Mesothelial cell of epicardium (in vitro differentiated cells): ENCODE data around the gene ELOVL7. TPM values are rescaled to one million over a fixed set of nuclear protein-coding genes. Genes with fewer than 3 reads are reported as not detected.

Source experiments
- DNase-seq, 2 experiments: peaks; one replicate each; pipeline ENCODE4 v3.0.0; 2021; ENCODE audit warnings: low spot score in 2 of 2; ENCODE audit not compliant: unreplicated experiment in 2 of 2
- H3K27ac Mint-ChIP-seq: 2 replicates; pipeline ENCODE4 v1.8.0; 2021; ENCODE audit warnings: mixed read lengths
- H3K27me3 Mint-ChIP-seq: 2 replicates; pipeline ENCODE4 v1.8.0; 2021; ENCODE audit warnings: low read depth, mixed read lengths
- H3K36me3 Mint-ChIP-seq: 2 replicates; pipeline ENCODE4 v1.8.0; 2021; ENCODE audit warnings: mixed read lengths
- H3K4me1 Mint-ChIP-seq: 2 replicates; pipeline ENCODE4 v1.8.0; 2021; ENCODE audit warnings: mixed read lengths
- H3K4me3 Mint-ChIP-seq: 2 replicates; pipeline ENCODE4 v1.8.0; 2021; ENCODE audit warnings: mild to moderate bottlenecking, moderate library complexity, mixed read lengths
- H3K9me3 Mint-ChIP-seq: 2 replicates; pipeline ENCODE4 v1.8.0; 2021; ENCODE audit warnings: mixed read lengths
- CTCF ChIP-seq: fragments of 200-600 bp; sonication (generic); IDR thresholded peaks from one replicate; pipeline ENCODE4 v1.5.0; 2021; ENCODE audit warnings: antibody characterized with exemption; ENCODE audit not compliant: unreplicated experiment
- total RNA-seq: library from RNA; stranded (reverse); gene quantifications from 3 replicates; pipeline ENCODE4 v1.2.1, GENCODE V29; 2021

The ELOVL7 gene
- total RNA-seq, 1 donor from 2014 or later = 9.2 TPM

DNA sequence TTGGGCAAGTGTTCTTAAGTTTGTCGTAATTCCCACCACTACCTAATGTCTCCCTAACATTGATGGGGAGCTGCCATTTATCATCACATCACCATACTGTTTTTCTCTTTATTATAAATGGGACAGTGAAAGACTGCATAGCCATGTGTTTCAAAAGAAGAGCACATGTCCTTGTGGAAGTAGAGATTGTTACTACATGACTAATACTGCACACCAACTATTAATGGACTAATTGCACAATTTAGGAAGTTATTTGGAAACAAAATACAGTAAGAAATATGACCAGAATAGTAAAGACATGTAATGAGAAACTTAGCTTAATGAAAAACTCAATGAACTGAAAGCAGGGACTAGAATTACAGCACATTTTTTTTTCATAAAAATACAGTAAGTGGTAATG lies 12.0 kb upstream of the ELOVL7 start:
- Mint-ChIP-seq H3K4me1 (peaks cover 8% of the 10 kb centered on the region), H3K27me3 (no peaks in the 10 kb centered on the region), H3K27ac (no peak overlapping the region), H3K4me3 (no peak overlapping the region), H3K36me3 (peaks cover 5% of the 10 kb centered on the region), H3K9me3 (peaks cover 3% of the 10 kb centered on the region)
- no peak for DNase-seq
- TF ChIP-seq CTCF = no peak

GRCh38 chr5:60852940-60853339 lies 8.9 kb upstream of the ELOVL7 start:
- TF ChIP-seq CTCF = no peak
- Mint-ChIP-seq H3K4me1 (peaks cover 9% of the 10 kb centered on the region), H3K4me3 (no peak overlapping the region), H3K9me3 (no peaks in the 10 kb centered on the region), H3K36me3 (no peaks in the 10 kb centered on the region), H3K27me3 (no peaks in the 10 kb centered on the region), H3K27ac (no peak overlapping the region)
- no peak for DNase-seq

DNA sequence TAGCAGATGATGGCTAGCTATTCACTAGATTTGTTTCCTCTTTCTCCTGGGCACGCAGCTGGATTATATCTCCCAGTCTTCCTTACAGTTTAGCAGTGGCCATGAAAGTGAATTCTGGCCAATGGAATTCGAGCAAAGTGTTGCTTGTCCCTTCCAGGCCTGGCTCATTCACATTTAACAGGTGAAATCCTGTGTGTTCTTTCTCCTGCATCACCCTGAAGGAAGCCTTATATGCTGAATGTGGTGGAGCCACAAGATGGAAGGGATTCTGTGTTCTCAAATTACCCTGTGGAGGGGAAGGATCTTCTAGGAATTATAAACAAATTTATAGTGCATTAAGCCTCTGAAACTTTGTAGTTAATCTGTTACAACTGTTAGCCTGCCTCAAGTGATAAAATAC lies 8.2 kb upstream of the ELOVL7 start:
- no peak overlapping the region for H3K4me3 Mint-ChIP-seq
- H3K36me3 Mint-ChIP-seq = no peaks in the 10 kb centered on the region
- no peak overlapping the region for H3K27ac Mint-ChIP-seq
- no peaks in the 10 kb centered on the region for H3K27me3 Mint-ChIP-seq
- peaks cover 9% of the 10 kb centered on the region for H3K4me1 Mint-ChIP-seq
- TF ChIP-seq CTCF = no peak
- DNase-seq = no peak
- no peaks in the 10 kb centered on the region for H3K9me3 Mint-ChIP-seq

DNA sequence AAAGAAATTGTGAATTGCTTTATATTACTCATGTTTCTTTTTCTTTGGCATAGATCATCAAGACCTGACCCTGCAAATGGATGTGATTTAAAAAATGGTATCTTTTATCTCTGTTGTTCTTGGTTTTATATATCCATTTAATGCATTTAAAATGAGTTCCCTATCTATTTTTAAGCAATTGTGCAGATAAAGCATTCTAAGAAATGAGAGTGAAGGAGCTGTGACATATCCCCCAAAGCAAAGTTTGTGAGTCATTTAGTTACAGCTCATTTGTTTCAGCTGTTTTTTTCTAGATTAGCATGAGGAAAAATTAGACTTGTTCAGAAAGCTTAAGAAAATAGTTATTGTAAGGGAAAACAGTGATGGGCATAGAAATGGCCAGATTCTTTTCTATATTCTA lies 7.6 kb upstream of the ELOVL7 start:
- DNase-seq = no peak

DNA sequence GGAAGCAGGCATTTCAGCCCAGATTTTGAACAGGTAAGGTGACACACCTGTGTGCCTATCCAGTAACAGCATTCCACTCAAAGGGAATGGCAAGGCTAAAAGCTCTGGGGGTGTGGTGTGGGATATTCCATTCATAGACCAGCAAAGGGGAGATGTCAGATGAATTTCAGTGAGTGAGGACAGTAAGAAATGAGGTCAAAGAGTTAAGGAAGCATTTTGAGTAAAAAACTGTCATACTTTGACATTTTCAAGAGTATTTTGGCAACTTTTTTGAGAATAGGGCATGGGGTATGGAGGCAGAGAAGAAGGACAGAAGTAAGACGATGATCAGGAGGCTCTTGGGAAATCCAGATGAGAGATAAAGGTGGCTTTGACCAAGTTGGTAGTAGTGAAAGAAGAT lies 2.2 kb upstream of the ELOVL7 start:
- Mint-ChIP-seq H3K27me3 (peaks cover 43% of the 10 kb centered on the region), H3K36me3 (no peaks in the 10 kb centered on the region), H3K4me3 (no peak overlapping the region), H3K4me1 (peaks cover 23% of the 10 kb centered on the region), H3K9me3 (no peaks in the 10 kb centered on the region), H3K27ac (no peak overlapping the region)
- DNase-seq = no peak
- TF ChIP-seq CTCF = no peak

More for the DNA sequence above, 7.6 kb upstream of the ELOVL7 start:
- Mint-ChIP-seq H3K9me3 (no peaks in the 10 kb centered on the region), H3K27ac (peak overlapping the region; percentile 71), H3K27me3 (peaks cover under 1% of the 10 kb centered on the region), H3K4me1 (peaks cover 9% of the 10 kb centered on the region), H3K36me3 (no peaks in the 10 kb centered on the region), H3K4me3 (no peak overlapping the region)
- TF ChIP-seq CTCF = no peak

GRCh38 chr5:60843386-60843935 lies 608 bp downstream of the ELOVL7 start:
- Mint-ChIP-seq H3K4me1 (peaks cover 21% of the 10 kb centered on the region), H3K9me3 (no peaks in the 10 kb centered on the region), H3K27ac (peak overlapping the region; percentile 71), H3K27me3 (peaks cover 58% of the 10 kb centered on the region), H3K36me3 (no peaks in the 10 kb centered on the region), H3K4me3 (peak overlapping the region; percentile 90)
- TF ChIP-seq CTCF = no peak
- DNase-seq = peak in 1 of 2 experiments; percentile 53
